Effector memory CD4-positive, alpha-beta T cell (primary cell): ENCODE data around the gene BNIP5.

Experiments
- DNase-seq, 3 donors: peaks; one replicate each; pipeline ENCODE4 v3.0.0-alpha.2; 2020
- H3K27ac ChIP-seq: 2 replicates; pipeline ENCODE4 v1.7.0; 2013; ENCODE audit warnings: mild to moderate bottlenecking, low read length, moderate library complexity; ENCODE audit not compliant: insufficient read depth, poor library complexity, severe bottlenecking
- H3K27me3 ChIP-seq: replicated peaks from 2 replicates; pipeline ENCODE4 v1.7.0; 2013; ENCODE audit warnings: mild to moderate bottlenecking, low read length; ENCODE audit not compliant: insufficient read depth, control insufficient read depth, poor library complexity, severe bottlenecking
- H3K36me3 ChIP-seq: 2 replicates; pipeline ENCODE4 v1.7.0; 2013; ENCODE audit warnings: mild to moderate bottlenecking, low read length, moderate library complexity; ENCODE audit not compliant: control insufficient read depth, insufficient read depth
- H3K4me1 ChIP-seq: 2 replicates; pipeline ENCODE4 v1.7.0; 2013; ENCODE audit warnings: low read length, mild to moderate bottlenecking; ENCODE audit not compliant: control insufficient read depth, insufficient read depth, poor library complexity, severe bottlenecking
- H3K4me3 ChIP-seq: 2 replicates; pipeline ENCODE4 v1.7.0; 2013; ENCODE audit warnings: low read length, low read depth, mild to moderate bottlenecking; ENCODE audit not compliant: insufficient read depth, poor library complexity, severe bottlenecking
- H3K9me3 ChIP-seq: 2 replicates; pipeline ENCODE4 v1.7.0; 2013; ENCODE audit warnings: mild to moderate bottlenecking, low read length, moderate library complexity; ENCODE audit not compliant: control insufficient read depth

BNIP5 gene

GRCh38 chr6:36324715-36325114 lies 12.0 kb downstream of the BNIP5 start:
- Histone ChIP-seq H3K36me3 (no peaks in the 10 kb centered on the region), H3K9me3 (no peaks in the 10 kb centered on the region), H3K4me3 (no peak overlapping the region), H3K27me3 (no peaks in the 10 kb centered on the region), H3K4me1 (no peaks in the 10 kb centered on the region), H3K27ac (no peak overlapping the region)
- no peak for DNase-seq

DNA sequence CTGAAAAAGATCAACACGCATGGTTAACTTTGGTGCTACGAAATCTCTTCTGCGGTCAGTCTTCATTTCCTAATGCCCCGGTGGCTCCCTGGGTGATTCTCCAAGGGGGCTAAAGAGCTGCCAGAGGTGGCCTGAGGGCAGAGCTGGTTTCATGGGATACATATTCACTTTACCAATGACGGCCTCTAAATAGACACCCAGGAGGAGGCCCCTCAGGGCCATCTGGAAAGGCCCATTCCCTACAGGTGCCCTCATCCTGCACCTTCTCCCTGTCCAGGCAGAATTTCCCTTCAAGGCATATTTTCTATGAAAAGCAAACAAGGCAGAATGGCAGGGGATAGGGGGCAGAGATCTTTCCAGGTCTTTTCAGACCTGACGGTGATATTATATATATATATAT lies 12.5 kb downstream of the BNIP5 start:
- H3K27me3 ChIP-seq = no peaks in the 10 kb centered on the region

DNA sequence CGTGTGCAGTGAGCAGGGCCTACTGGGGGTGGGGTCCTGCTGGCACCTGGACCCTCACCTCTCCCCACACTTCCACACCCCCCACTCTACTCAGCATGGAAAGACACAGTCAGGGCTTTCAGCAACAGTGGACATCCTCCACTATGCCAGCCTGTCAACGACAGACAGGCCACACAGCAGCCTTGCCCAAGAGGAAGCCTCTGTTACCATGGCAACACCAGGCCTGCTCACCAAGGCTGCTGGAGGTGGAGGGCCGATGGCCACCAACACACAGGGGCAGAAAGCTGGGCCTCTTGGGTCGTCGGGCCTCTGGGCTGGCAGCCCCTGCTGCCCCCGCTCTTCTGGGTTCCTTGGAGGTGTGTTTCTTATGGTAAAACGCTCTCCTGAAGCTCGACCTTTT lies 13.6 kb downstream of the BNIP5 start:
- no peaks in the 10 kb centered on the region for H3K27me3 ChIP-seq
- no peak overlapping the region for H3K4me3 ChIP-seq
- H3K36me3 ChIP-seq = no peaks in the 10 kb centered on the region
- no peaks in the 10 kb centered on the region for H3K9me3 ChIP-seq
- H3K4me1 ChIP-seq = no peaks in the 10 kb centered on the region
- no peak for DNase-seq
- no peak overlapping the region for H3K27ac ChIP-seq

More for the DNA sequence above, 12.5 kb downstream of the BNIP5 start:
- Histone ChIP-seq H3K4me1 (no peaks in the 10 kb centered on the region), H3K36me3 (no peaks in the 10 kb centered on the region), H3K9me3 (no peaks in the 10 kb centered on the region), H3K4me3 (no peak overlapping the region), H3K27ac (no peak overlapping the region)
- DNase-seq = no peak

DNA sequence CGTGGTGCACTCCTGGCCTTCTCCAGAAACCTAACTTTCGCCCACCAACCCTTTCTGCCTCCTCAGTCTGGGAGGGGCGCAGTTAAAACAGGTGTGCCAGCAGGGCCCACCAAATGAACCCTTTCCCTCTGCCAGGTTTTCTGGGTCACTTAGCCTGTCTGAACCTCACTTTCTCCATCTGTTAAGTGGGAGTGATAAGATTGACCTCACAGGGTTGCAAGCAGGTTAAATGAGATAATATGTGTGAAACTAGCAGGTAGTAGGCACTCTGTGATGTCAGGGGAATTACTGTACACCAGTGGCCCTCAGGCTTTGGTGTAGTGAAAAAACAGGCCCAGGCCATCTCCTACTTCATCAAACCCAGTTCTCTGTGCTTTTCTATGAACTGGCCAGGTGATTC lies 14.1 kb downstream of the BNIP5 start:
- no peak for DNase-seq
- Histone ChIP-seq H3K9me3 (no peaks in the 10 kb centered on the region), H3K27ac (no peak overlapping the region), H3K4me1 (no peaks in the 10 kb centered on the region), H3K27me3 (no peaks in the 10 kb centered on the region), H3K36me3 (no peaks in the 10 kb centered on the region), H3K4me3 (no peak overlapping the region)

DNA sequence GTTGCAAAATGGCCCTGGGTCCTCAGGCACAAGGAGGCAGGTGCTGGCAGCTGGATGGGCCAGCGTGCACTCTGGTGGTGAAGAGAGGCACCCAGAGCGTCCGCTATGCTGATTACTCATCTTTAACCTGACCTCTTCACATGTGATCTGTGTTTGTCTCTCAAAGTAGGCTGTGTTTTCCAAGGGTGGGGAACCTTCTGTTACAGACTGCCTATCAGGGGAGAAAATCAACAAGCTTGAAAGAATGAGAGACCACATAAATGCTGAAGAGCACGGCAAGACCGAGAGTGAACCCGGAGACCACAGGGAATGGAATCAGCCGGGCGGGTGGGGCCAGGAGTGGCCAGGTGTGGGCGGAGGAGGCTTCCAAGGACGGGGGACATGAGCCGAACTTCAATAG lies 16.2 kb downstream of the BNIP5 start:
- no peak overlapping the region for H3K27ac ChIP-seq

GRCh38 chr6:36319821-36320220 lies 16.9 kb downstream of the BNIP5 start:
- H3K36me3 ChIP-seq = no peaks in the 10 kb centered on the region
- no peaks in the 10 kb centered on the region for H3K27me3 ChIP-seq
- H3K4me1 ChIP-seq = no peaks in the 10 kb centered on the region
- H3K9me3 ChIP-seq = no peaks in the 10 kb centered on the region
- no peak overlapping the region for H3K27ac ChIP-seq
- no peak overlapping the region for H3K4me3 ChIP-seq
- DNase-seq = no peak

More for the DNA sequence above, 16.2 kb downstream of the BNIP5 start:
- Histone ChIP-seq H3K27me3 (no peaks in the 10 kb centered on the region), H3K4me1 (no peaks in the 10 kb centered on the region), H3K36me3 (no peaks in the 10 kb centered on the region), H3K4me3 (no peak overlapping the region), H3K9me3 (no peaks in the 10 kb centered on the region)
- DNase-seq = no peak

DNA sequence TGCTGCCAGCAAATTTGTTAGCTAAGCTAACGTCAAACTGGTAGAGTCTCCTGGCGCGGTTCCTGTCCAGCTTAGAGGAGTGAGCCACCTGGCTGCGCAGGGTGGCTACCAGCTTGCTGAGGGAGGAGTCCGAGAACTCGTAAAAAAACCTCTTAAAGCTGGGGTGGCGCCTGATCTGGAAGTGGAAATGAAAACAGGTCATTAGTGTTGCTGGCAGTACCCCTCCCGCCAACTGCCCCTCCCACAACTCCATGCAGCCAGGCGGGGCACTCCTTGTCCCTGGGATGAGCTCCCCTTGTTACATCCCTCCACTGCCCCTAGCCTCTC lies 17.3 kb downstream of the BNIP5 start:
- Histone ChIP-seq H3K9me3 (no peaks in the 10 kb centered on the region), H3K27me3 (no peaks in the 10 kb centered on the region)
- no peak for DNase-seq

GRCh38 chr6:36318690-36319435 lies 17.8 kb downstream of the BNIP5 start:
- no peaks in the 10 kb centered on the region for H3K4me1 ChIP-seq
- no peak overlapping the region for H3K4me3 ChIP-seq
- H3K36me3 ChIP-seq = no peaks in the 10 kb centered on the region
- no peak overlapping the region for H3K27ac ChIP-seq
- H3K27me3 ChIP-seq = no peaks in the 10 kb centered on the region
- H3K9me3 ChIP-seq = no peaks in the 10 kb centered on the region
- no peak for DNase-seq

More for the DNA sequence above, 17.3 kb downstream of the BNIP5 start:
- Histone ChIP-seq H3K36me3 (no peaks in the 10 kb centered on the region), H3K4me3 (no peak overlapping the region), H3K27ac (no peak overlapping the region), H3K4me1 (no peaks in the 10 kb centered on the region)

DNA sequence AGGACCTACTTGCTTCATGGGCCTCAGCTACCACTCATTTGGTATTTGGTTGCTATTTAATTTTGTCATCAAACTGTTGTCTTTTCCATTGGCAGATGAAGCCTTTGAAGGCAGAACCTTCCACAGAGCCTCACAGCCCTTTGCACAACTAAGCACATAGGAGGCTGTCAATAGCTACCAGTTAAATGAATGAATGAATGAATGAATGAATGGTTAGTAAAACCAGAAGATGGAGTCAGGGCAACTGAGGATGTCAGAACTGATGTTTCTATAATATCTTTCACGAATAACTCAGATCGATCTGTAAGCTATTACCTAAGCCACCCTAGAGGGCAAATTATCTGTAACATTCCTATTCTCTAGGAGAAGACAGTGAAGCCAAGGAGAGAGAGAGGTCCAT lies 19.1 kb downstream of the BNIP5 start:
- H3K4me1 ChIP-seq = no peaks in the 10 kb centered on the region
- no peaks in the 10 kb centered on the region for H3K9me3 ChIP-seq
- no peak for DNase-seq
- H3K4me3 ChIP-seq = no peak overlapping the region
- no peaks in the 10 kb centered on the region for H3K36me3 ChIP-seq
- H3K27me3 ChIP-seq = no peaks in the 10 kb centered on the region
- no peak overlapping the region for H3K27ac ChIP-seq

DNA sequence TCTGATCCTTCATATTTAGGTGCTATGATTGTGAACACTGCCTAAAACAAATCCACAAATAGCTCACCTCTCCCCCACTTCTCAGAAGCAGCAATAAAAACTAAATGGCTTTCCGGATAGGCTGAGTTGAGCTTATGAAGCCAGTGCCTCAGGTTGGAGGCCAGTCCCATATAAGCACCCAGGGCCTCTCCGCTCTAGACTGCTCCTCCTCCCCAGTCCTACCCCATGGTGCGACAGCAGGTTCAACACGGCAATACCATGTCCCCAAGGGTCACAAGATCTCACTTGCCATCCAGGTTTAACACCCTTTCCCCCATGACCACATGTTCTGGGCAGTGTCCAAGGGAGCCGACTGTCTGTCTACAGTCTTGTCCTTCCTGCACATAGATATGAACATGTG lies 20.8 kb downstream of the BNIP5 start:
- Histone ChIP-seq H3K4me3 (no peak overlapping the region), H3K27ac (no peak overlapping the region), H3K9me3 (no peaks in the 10 kb centered on the region), H3K4me1 (no peaks in the 10 kb centered on the region), H3K36me3 (no peaks in the 10 kb centered on the region), H3K27me3 (no peaks in the 10 kb centered on the region)
- no peak for DNase-seq
